Measurements from ENCODE around the gene IL21R.

The IL21R gene

GRCh38 chr16:27359051-27359450, 42.9 kb upstream of the IL21R start:
- Histone ChIP-seq H3K27ac (replicated peaks) (no peak overlapping the region), H3K27me3 (ENCODE audit: insufficient read depth, poor library complexity, severe bottlenecking) (no peaks in the 10 kb centered on the region), H3K4me3 (replicated peaks; ENCODE audit: insufficient read depth, low read length) (no peak overlapping the region)
- TF ChIP-seq SPI1 (IDR thresholded peaks at IDR 0.05; ENCODE audit: borderline replicate concordance, low read depth), result no peak
- TF ChIP-seq, protein P1, sequence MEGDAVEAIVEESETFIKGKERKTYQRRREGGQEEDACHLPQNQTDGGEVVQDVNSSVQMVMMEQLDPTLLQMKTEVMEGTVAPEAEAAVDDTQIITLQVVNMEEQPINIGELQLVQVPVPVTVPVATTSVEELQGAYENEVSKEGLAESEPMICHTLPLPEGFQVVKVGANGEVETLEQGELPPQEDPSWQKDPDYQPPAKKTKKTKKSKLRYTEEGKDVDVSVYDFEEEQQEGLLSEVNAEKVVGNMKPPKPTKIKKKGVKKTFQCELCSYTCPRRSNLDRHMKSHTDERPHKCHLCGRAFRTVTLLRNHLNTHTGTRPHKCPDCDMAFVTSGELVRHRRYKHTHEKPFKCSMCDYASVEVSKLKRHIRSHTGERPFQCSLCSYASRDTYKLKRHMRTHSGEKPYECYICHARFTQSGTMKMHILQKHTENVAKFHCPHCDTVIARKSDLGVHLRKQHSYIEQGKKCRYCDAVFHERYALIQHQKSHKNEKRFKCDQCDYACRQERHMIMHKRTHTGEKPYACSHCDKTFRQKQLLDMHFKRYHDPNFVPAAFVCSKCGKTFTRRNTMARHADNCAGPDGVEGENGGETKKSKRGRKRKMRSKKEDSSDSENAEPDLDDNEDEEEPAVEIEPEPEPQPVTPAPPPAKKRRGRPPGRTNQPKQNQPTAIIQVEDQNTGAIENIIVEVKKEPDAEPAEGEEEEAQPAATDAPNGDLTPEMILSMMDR (IDR thresholded peaks at IDR 0.05; ENCODE audit: insufficient read depth, low read length), result no peak
- no peak for DNase-seq (ENCODE audit: low read depth in 1 of 2, low spot score in 1 of 2)

DNA sequence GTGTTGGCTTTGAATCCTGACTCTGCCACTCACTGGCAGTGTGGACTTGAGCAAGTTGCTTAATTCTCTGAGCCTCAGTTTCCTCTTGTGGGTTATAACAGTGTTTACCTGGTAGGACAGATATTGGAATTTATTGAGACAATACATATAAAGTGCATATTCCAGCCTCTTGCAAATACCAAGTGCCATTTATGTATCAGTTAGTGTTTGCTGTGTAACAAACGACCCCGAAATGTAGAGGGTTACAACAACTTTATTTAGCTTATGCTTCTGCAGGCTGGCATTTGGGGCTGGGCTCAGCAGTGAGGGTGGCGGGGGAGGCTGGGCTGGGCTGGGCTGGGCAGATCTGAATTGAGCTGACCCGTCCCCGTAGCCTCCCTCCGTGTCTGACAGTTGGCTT, 42.4 kb upstream of the IL21R start:
- DNase-seq (ENCODE audit: low read depth in 1 of 2, low spot score in 1 of 2), result no peak
- Histone ChIP-seq H3K4me3 (replicated peaks; ENCODE audit: insufficient read depth, low read length) (no peak overlapping the region), H3K27ac (replicated peaks) (no peak overlapping the region), H3K27me3 (ENCODE audit: insufficient read depth, poor library complexity, severe bottlenecking) (no peaks in the 10 kb centered on the region)
- TF ChIP-seq POLR2AphosphoS5 (IDR thresholded peaks at IDR 0.05; ENCODE audit: low read depth), result no peak
- no peak for TF ChIP-seq REST (IDR thresholded peaks at IDR 0.05; ENCODE audit: insufficient replicate concordance, low read depth)
- TF ChIP-seq, protein P1 (IDR thresholded peaks at IDR 0.05; ENCODE audit: insufficient read depth, low read length), result no peak
- no peak for TF ChIP-seq GABPA (IDR thresholded peaks at IDR 0.05; ENCODE audit: low read depth)
- no peak for TF ChIP-seq SPI1 (IDR thresholded peaks at IDR 0.05; ENCODE audit: borderline replicate concordance, low read depth)

DNA sequence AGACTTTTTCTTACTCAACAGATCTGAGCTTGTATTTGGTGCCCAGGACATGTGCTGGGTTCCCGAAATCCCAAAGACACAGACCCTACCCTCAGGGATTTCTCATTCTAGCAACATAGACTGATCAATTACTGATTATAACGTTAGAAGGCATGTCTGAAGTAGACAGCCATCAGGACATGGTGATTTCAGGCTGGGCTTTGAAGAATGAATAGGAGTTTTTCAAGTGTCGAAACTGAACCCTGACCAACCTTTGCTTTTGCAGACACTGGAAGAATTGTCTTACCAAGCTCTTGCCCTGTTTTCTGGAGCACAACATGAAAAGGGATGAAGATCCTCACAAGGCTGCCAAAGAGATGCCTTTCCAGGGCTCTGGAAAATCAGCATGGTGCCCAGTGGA, 40.0 kb upstream of the IL21R start:
- Histone ChIP-seq H3K27ac (replicated peaks) (no peak overlapping the region), H3K27me3 (ENCODE audit: insufficient read depth, poor library complexity, severe bottlenecking) (no peaks in the 10 kb centered on the region), H3K4me3 (replicated peaks; ENCODE audit: insufficient read depth, low read length) (no peak overlapping the region)
- TF ChIP-seq GABPA (IDR thresholded peaks at IDR 0.05; ENCODE audit: low read depth) (no peak), POLR2AphosphoS5 (IDR thresholded peaks at IDR 0.05; ENCODE audit: low read depth) (no peak), REST (IDR thresholded peaks at IDR 0.05; ENCODE audit: insufficient replicate concordance, low read depth) (no peak), SPI1 (IDR thresholded peaks at IDR 0.05; ENCODE audit: borderline replicate concordance, low read depth) (no peak)
- TF ChIP-seq, protein P1 (IDR thresholded peaks at IDR 0.05; ENCODE audit: insufficient read depth, low read length), result no peak
- DNase-seq (ENCODE audit: low read depth in 1 of 2, low spot score in 1 of 2), result no peak

DNA sequence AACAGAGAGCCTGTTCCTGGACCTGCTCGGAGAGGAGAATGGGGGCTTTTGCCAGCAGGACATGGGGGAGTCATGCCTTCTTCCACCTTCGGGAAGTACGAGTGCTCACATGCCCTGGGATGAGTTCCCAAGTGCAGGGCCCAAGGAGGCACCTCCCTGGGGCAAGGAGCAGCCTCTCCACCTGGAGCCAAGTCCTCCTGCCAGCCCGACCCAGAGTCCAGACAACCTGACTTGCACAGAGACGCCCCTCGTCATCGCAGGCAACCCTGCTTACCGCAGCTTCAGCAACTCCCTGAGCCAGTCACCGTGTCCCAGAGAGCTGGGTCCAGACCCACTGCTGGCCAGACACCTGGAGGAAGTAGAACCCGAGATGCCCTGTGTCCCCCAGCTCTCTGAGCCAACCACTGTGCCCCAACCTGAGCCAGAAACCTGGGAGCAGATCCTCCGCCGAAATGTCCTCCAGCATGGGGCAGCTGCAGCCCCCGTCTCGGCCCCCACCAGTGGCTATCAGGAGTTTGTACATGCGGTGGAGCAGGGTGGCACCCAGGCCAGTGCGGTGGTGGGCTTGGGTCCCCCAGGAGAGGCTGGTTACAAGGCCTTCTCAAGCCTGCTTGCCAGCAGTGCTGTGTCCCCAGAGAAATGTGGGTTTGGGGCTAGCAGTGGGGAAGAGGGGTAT, 39.3 kb upstream of the IL21R start:
- TF ChIP-seq, protein P1 (IDR thresholded peaks at IDR 0.05; ENCODE audit: insufficient read depth, low read length), result no peak
- TF ChIP-seq REST (IDR thresholded peaks at IDR 0.05; ENCODE audit: insufficient replicate concordance, low read depth) (no peak), POLR2AphosphoS5 (IDR thresholded peaks at IDR 0.05; ENCODE audit: low read depth) (no peak), GABPA (IDR thresholded peaks at IDR 0.05; ENCODE audit: low read depth) (no peak), SPI1 (IDR thresholded peaks at IDR 0.05; ENCODE audit: borderline replicate concordance, low read depth) (no peak)
- Histone ChIP-seq H3K27ac (replicated peaks) (no peak overlapping the region), H3K4me3 (replicated peaks; ENCODE audit: insufficient read depth, low read length) (no peak overlapping the region), H3K27me3 (ENCODE audit: insufficient read depth, poor library complexity, severe bottlenecking) (no peaks in the 10 kb centered on the region)
- no peak for DNase-seq (ENCODE audit: low read depth in 1 of 2, low spot score in 1 of 2)
